Myometrial cell (primary cell): Measurements from ENCODE around the gene CXCR5. TPM values are rescaled to one million over a fixed set of nuclear protein-coding genes. Genes with fewer than 3 reads are reported as not detected.

Experiments
- total RNA-seq: library from RNA; depleted of rRNA; stranded (reverse); fragments of >200 nt; gene quantifications from 2 replicates; pipeline ENCODE4 v1.2.3, GENCODE V29; 2015

The CXCR5 gene
- not detected in 2 replicates for total RNA-seq

DNA sequence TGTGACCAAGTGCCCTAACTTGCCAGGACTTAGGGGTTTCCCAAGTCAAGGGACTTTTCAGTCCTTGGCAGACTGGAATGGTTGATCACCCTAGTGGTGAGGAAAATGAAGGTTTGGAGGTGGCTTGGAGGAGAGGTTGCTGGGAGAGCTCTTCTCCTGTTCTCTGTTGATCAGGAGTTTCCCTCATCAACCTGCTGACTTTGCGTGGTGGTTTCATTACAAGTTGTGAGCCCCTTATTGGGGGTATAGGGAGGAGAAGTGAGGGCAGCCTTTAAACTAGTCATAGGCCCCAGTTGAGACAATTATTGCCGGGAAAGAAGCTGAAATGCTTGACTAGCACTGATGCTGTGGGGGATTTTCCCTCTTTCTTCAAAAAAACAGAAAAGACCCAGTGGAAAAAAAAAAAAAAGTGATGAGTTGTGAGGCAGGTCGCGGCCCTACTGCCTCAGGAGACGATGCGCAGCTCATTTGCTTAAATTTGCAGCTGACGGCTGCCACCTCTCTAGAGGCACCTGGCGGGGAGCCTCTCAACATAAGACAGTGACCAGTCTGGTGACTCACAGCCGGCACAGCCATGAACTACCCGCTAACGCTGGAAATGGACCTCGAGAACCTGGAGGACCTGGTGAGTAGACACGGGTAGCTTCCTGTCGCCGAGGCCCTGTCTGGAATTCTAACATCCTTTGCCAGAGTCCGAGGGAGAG is at the start of gene CXCR5:
Gene CXCR5 (plus strand): TSS at position 525 of the 704 bp plus-strand sequence. CDS start 50 bp downstream, at position 575.

Other genes with a start within 250 kb of the CXCR5 start
- gene TREH, start 204.2 kb upstream of the CXCR5 start, total RNA-seq: not detected in 2 replicates
- 41.8 and 73.0 TPM in 2 replicates for gene DDX6, start 92.7 kb upstream of the CXCR5 start, total RNA-seq
- gene BCL9L, start 42.0 kb downstream of the CXCR5 start, total RNA-seq: 17.3 and 26.6 TPM in 2 replicates
- gene UPK2, start 72.4 kb downstream of the CXCR5 start, total RNA-seq: not detected in 2 replicates
- gene FOXR1, start 87.9 kb downstream of the CXCR5 start, total RNA-seq: not detected in 2 replicates
- 2.0 and 6.4 TPM in 2 replicates for gene CENATAC, start 114.2 kb downstream of the CXCR5 start, total RNA-seq
- 1,299 and 1,315 TPM in 2 replicates for gene RPS25, start 134.5 kb downstream of the CXCR5 start, total RNA-seq
- gene TRAPPC4, start 134.9 kb downstream of the CXCR5 start, total RNA-seq: 64.3 and 95.9 TPM in 2 replicates
- 15.4 and 17.6 TPM in 2 replicates for gene SLC37A4, start 147.0 kb downstream of the CXCR5 start, total RNA-seq
- 96.6 and 110 TPM in 2 replicates for gene HYOU1, start 173.3 kb downstream of the CXCR5 start, total RNA-seq
- gene VPS11, start 183.9 kb downstream of the CXCR5 start, total RNA-seq: 20.5 and 20.7 TPM in 2 replicates
- gene HMBS, start 201.0 kb downstream of the CXCR5 start, total RNA-seq: 17.5 and 25.7 TPM in 2 replicates
- gene DPAGT1, start 218.0 kb downstream of the CXCR5 start, total RNA-seq: 21.9 and 27.5 TPM in 2 replicates
- 5.8 and 7.8 TPM in 2 replicates for gene C2CD2L, start 223.5 kb downstream of the CXCR5 start, total RNA-seq
- gene HINFP, start 237.7 kb downstream of the CXCR5 start, total RNA-seq: 7.8 and 12.4 TPM in 2 replicates